IPS DF 6.9 (cell line): Measurements from ENCODE around the gene EGLN1.

ENCODE experiments used
- DNase-seq: peaks from one replicate; pipeline ENCODE4 v3.0.0-alpha.2; 2013; ENCODE audit warnings: low read depth, low spot score
- H3K27ac ChIP-seq: one replicate; pipeline ENCODE4 v1.5.1; 2013; ENCODE audit warnings: low read length, control low read depth
- H3K27me3 ChIP-seq: 2 replicates; pipeline ENCODE4 v1.6.1; 2013; ENCODE audit warnings: mild to moderate bottlenecking, low read length; ENCODE audit not compliant: control insufficient read depth, insufficient read depth
- H3K36me3 ChIP-seq: 2 replicates; pipeline ENCODE4 v1.6.1; 2013; ENCODE audit warnings: low read length; ENCODE audit not compliant: control insufficient read depth, insufficient read depth
- H3K4me1 ChIP-seq: 2 replicates; pipeline ENCODE4 v1.6.1; 2013; ENCODE audit warnings: low read length; ENCODE audit not compliant: control insufficient read depth, insufficient read depth
- H3K4me3 ChIP-seq: 2 replicates; pipeline ENCODE4 v1.5.1; 2013; ENCODE audit warnings: mild to moderate bottlenecking, low read length
- H3K9me3 ChIP-seq: 2 replicates; pipeline ENCODE4 v1.6.1; 2013; ENCODE audit warnings: low read length, inconsistent platforms; ENCODE audit not compliant: control insufficient read depth, insufficient read depth
- WGBS: extraction: QIAGEN DNeasy Blood & Tissue Kit; methylation state at CpG from one replicate; pipeline ENCODE4 v1.1.7; 2013; ENCODE audit warnings: mixed read lengths, missing lambda C conversion rate; ENCODE audit not compliant: insufficient read length, insufficient coverage; 5-methylcytosine and 5-hydroxymethylcytosine counted together

Gene EGLN1

GRCh38 chr1:231421546-231421970 lies 529 bp downstream of the EGLN1 start:
- Histone ChIP-seq H3K9me3 (no peaks in the 10 kb centered on the region), H3K27me3 (peaks cover 26% of the 10 kb centered on the region), H3K4me1 (peaks cover 2% of the 10 kb centered on the region; the same call in 1 of the 2 replicates), H3K4me3 (peak overlapping the region; percentile 86; the same call in 1 of the 2 replicates), H3K36me3 (no peaks in the 10 kb centered on the region), H3K27ac (no peak overlapping the region)
- no peak for DNase-seq
- WGBS: no CpG with 5 or more reads among the region's 53 CpGs

- no peaks in the 10 kb centered on the region for H3K9me3 ChIP-seq
- no peaks in the 10 kb centered on the region for H3K36me3 ChIP-seq
- peak overlapping the region; percentile 86; the same call in 1 of the 2 replicates for H3K4me3 ChIP-seq
- H3K27me3 ChIP-seq: peaks cover 26% of the 10 kb centered on the region
- no peak for DNase-seq
- WGBS: no CpG with 5 or more reads among the region's 63 CpGs
- no peak overlapping the region for H3K27ac ChIP-seq
- peaks cover 2% of the 10 kb centered on the region; the same call in 1 of the 2 replicates for H3K4me1 ChIP-seq
Observed at GRCh38 chr1:231420959-231421545, 1.0 kb downstream of the EGLN1 start.

- no CpG with 5 or more reads among the region's 18 CpGs for WGBS
- H3K36me3 ChIP-seq: no peaks in the 10 kb centered on the region
- no peak overlapping the region for H3K27ac ChIP-seq
Observed at GRCh38 chr1:231420299-231420958, 1.7 kb downstream of the EGLN1 start.

GRCh38 chr1:231419738-231420298 lies 2.3 kb downstream of the EGLN1 start:
- no peak overlapping the region for H3K4me3 ChIP-seq
- no peaks in the 10 kb centered on the region for H3K36me3 ChIP-seq
- peaks cover 2% of the 10 kb centered on the region; the same call in 1 of the 2 replicates for H3K4me1 ChIP-seq
- no peaks in the 10 kb centered on the region for H3K9me3 ChIP-seq
- H3K27me3 ChIP-seq: peaks cover 26% of the 10 kb centered on the region
- H3K27ac ChIP-seq: no peak overlapping the region
- WGBS: no CpG with 5 or more reads among the region's 8 CpGs
- no peak for DNase-seq

More at GRCh38 chr1:231420299-231420958, 1.7 kb downstream of the EGLN1 start:
- DNase-seq: no peak
- peaks cover 2% of the 10 kb centered on the region; the same call in 1 of the 2 replicates for H3K4me1 ChIP-seq
- peak overlapping the region; percentile 86; the same call in 1 of the 2 replicates for H3K4me3 ChIP-seq
- H3K9me3 ChIP-seq: no peaks in the 10 kb centered on the region
- peaks cover 26% of the 10 kb centered on the region for H3K27me3 ChIP-seq

- DNase-seq: no peak
- Histone ChIP-seq H3K27me3 (peaks cover 26% of the 10 kb centered on the region), H3K9me3 (no peaks in the 10 kb centered on the region), H3K36me3 (no peaks in the 10 kb centered on the region), H3K27ac (no peak overlapping the region), H3K4me1 (peaks cover 2% of the 10 kb centered on the region; the same call in 1 of the 2 replicates), H3K4me3 (no peak overlapping the region)
- WGBS: no CpG with 5 or more reads among the region's 1 CpG
Observed at GRCh38 chr1:231419147-231419546, 2.9 kb downstream of the EGLN1 start.

GRCh38 chr1:231418741-231419107 lies 3.4 kb downstream of the EGLN1 start:
- H3K4me1 ChIP-seq: peaks cover 2% of the 10 kb centered on the region; the same call in 1 of the 2 replicates
- H3K27ac ChIP-seq: no peak overlapping the region
- H3K27me3 ChIP-seq: peaks cover 26% of the 10 kb centered on the region
- H3K36me3 ChIP-seq: no peaks in the 10 kb centered on the region
- no CpG with 5 or more reads among the region's 4 CpGs for WGBS
- DNase-seq: no peak
- H3K9me3 ChIP-seq: no peaks in the 10 kb centered on the region
- H3K4me3 ChIP-seq: no peak overlapping the region

- Histone ChIP-seq H3K9me3 (no peaks in the 10 kb centered on the region), H3K36me3 (no peaks in the 10 kb centered on the region), H3K4me1 (peaks cover 2% of the 10 kb centered on the region; the same call in 1 of the 2 replicates), H3K27ac (no peak overlapping the region), H3K27me3 (peaks cover 26% of the 10 kb centered on the region), H3K4me3 (no peak overlapping the region)
- WGBS: no CpG with 5 or more reads among the region's 4 CpGs
- no peak for DNase-seq
Observed at GRCh38 chr1:231418101-231418740, 3.9 kb downstream of the EGLN1 start.

GRCh38 chr1:231417513-231417912 lies 4.6 kb downstream of the EGLN1 start:
- no peaks in the 10 kb centered on the region for H3K36me3 ChIP-seq
- H3K4me3 ChIP-seq: no peak overlapping the region
- H3K27ac ChIP-seq: no peak overlapping the region
- WGBS: no CpG with 5 or more reads among the region's 2 CpGs
- H3K4me1 ChIP-seq: peaks cover 2% of the 10 kb centered on the region; the same call in 1 of the 2 replicates
- DNase-seq: no peak
- peaks cover 26% of the 10 kb centered on the region for H3K27me3 ChIP-seq
- no peaks in the 10 kb centered on the region for H3K9me3 ChIP-seq

GRCh38 chr1:231416901-231417300 lies 5.2 kb downstream of the EGLN1 start:
- H3K27ac ChIP-seq: no peak overlapping the region
- WGBS: no CpG with 5 or more reads among the region's 1 CpG
- H3K36me3 ChIP-seq: no peaks in the 10 kb centered on the region
- no peak overlapping the region for H3K4me3 ChIP-seq
- no peak for DNase-seq
- no peaks in the 10 kb centered on the region for H3K9me3 ChIP-seq
- H3K4me1 ChIP-seq: peaks cover 2% of the 10 kb centered on the region; the same call in 1 of the 2 replicates
- peaks cover 26% of the 10 kb centered on the region for H3K27me3 ChIP-seq

- WGBS: no CpG with 5 or more reads among the region's 5 CpGs
- no peak for DNase-seq
Observed at GRCh38 chr1:231415018-231415583, 7.0 kb downstream of the EGLN1 start.

More at GRCh38 chr1:231415018-231415583, 7.0 kb downstream of the EGLN1 start:
- Histone ChIP-seq H3K9me3 (no peaks in the 10 kb centered on the region), H3K27ac (no peak overlapping the region), H3K27me3 (peaks cover 15% of the 10 kb centered on the region), H3K36me3 (no peaks in the 10 kb centered on the region), H3K4me3 (no peak overlapping the region), H3K4me1 (no peaks in the 10 kb centered on the region)
